Activated CD8-positive, alpha-beta memory T cell treated with anti-CD3 and anti-CD28 coated beads, Interleukin-2, amount 50 U/mL, for 1 hour (primary cell): Measurements from ENCODE around the gene ILKAP.
"Not testable (repeated sequence)": the region's sequence is repeated elsewhere in the genome, so short reads cannot be mapped to it uniquely, and the experiment has no call there.

Experiments used
- DNase-seq: peaks from one replicate; pipeline ENCODE4 v3.0.0-alpha.2; 2020; ENCODE audit errors: extremely low read depth

ILKAP gene

GRCh38 chr2:238202326-238203093 lies 985 bp downstream of the ILKAP start:
- DNase-seq = no peak

GRCh38 chr2:238190445-238190844 lies 13.1 kb downstream of the ILKAP start:
- DNase-seq = no peak

DNA sequence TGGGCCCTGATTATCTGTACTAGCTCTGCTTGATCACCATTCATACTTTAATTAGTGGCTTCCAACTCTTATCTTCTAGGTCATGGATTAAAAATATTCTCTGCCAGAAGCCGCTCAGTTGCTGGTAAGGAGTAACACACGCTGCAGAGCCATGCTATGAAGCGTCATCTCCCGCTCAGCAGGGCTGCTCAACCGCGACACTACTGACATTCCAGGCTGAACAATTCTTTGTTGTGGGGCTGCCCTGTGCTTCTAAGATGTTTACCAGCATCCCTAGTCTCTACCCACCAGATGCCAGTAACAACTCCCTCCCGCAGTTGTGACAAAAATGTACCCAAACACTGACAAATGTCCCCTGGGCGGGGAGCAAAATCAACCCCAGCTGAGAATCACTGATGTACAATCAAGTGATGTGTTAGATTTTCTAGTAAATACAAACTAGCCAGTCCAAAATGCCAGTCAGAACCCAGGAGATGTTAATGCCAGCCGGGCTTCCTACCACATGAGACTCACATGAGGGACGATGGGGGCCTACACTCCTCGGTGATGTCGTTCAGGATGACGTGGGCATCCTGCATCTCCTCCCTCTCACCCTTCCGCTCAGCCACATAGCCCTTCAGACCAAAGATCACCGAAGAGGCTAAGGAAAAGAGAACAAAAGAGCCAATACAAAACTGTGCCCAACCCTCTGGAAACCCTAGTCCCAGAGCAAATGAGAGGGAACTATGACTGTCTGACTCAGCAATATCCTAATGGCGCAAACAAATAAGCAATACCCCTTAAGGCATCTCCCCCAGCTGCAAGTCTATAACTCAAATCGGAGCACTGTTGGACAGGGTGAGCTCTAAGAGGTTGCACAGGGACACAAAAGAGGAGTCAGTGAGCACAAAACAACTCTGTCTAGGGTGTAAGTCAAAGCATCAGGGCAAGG lies 15.6 kb downstream of the ILKAP start:
- DNase-seq = no peak

- no peak for DNase-seq
Observed at GRCh38 chr2:238183821-238184220, 19.7 kb downstream of the ILKAP start.

DNA sequence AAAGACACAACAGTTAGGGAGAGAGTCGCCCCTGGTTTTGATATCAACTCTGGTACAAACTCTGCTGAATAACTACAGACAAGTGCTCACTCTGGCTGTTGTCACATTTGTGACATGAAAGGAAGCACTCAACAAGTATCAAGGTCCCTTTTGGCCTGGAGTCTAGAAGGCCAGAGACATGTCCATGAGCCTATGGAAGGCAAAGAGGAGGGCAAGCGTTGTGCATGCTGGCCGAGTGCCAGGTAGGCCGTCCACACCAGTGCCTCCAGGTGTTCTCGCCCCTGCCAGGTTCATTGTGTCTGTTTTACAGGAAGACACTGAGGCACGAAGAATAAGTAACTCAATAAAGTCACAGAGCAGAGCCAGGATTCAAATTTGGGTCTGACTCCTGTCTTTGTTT lies 21.1 kb downstream of the ILKAP start:
- DNase-seq = no peak

DNA sequence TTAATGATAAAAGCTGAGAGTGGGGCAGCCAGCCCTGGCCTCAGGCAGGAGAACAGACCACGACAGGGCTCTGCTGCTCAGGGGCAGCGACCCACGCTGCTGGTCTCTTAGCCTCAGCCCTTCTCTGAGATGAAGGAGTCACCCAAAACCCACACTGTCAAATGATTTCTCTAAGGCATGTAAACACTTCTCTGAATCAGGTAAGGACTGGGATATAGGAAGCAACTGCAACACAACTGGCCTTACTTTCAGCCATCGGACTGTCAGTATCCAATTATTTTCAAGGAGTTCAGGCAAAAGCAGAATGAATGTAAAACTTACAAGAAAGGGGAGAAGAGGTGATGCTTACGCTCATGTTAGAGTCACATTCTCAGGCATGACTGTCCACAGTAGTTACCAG lies 22.9 kb downstream of the ILKAP start:
- no peak for DNase-seq

- DNase-seq = no peak
Observed at GRCh38 chr2:238176613-238177012, 26.9 kb downstream of the ILKAP start.

GRCh38 chr2:238174701-238175100 lies 28.8 kb downstream of the ILKAP start:
- no peak for DNase-seq

- no peak for DNase-seq
Observed at GRCh38 chr2:238174291-238174690, 29.2 kb downstream of the ILKAP start.

GRCh38 chr2:238173692-238174091 lies 29.8 kb downstream of the ILKAP start:
- DNase-seq = no peak

- no peak for DNase-seq
Observed at GRCh38 chr2:238172439-238172838, 31.1 kb downstream of the ILKAP start.

- DNase-seq = no peak
Observed at GRCh38 chr2:238171575-238172187, 31.8 kb downstream of the ILKAP start.

DNA sequence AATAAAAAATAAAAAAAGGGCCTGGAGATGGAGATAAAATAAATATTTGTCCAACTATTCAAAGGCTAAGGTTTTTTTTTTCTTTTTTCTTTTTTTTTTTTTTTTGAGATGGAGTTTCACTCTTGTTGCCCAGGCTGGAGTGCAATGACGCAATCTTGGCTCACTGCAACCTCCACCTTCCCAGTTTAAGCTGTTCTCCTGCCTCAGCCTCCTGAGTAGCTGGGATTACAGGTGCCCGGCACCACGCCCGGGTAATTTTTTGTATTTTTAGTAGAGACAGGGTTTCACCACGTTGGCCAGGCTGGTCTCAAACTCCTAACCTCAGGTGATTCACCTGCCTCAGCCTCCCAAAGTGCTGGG lies 32.4 kb downstream of the ILKAP start:
- DNase-seq = not testable (repeated sequence)

DNA sequence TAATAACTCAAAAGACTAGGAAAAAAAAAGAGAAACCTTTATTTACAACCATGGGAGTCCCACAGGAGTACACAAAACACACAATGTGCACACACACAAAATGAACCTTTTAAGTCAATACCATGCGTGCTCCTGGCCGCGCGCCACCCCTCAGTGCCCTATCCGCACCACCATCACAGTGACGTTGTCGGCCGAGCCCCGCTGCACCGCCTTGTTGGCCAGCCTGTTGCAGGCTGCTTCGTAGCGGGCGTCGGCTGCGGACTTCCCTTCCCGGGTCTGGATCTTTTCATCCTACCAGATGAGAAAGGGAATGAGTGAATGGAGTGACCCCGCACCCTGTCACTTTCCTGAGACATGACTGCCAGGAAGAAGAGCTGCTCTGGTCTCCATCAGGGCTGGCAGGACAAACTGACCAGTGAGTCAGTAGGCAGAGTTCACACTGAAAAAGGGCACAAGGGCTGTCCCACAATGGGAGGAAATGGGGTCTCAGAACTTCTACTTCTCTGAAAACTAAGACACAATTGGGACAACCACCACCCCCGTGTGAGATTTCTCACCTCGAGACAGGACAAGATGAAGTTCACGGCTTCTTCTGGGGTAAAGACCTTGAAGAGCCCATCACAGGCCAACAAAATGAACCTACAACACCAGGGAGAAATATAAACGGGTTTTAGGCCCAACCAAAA lies 33.0 kb downstream of the ILKAP start:
- DNase-seq = no peak

GRCh38 chr2:238169708-238170251 lies 33.7 kb downstream of the ILKAP start:
- DNase-seq = no peak

GRCh38 chr2:238169048-238169707 lies 34.3 kb downstream of the ILKAP start:
- no peak for DNase-seq

DNA sequence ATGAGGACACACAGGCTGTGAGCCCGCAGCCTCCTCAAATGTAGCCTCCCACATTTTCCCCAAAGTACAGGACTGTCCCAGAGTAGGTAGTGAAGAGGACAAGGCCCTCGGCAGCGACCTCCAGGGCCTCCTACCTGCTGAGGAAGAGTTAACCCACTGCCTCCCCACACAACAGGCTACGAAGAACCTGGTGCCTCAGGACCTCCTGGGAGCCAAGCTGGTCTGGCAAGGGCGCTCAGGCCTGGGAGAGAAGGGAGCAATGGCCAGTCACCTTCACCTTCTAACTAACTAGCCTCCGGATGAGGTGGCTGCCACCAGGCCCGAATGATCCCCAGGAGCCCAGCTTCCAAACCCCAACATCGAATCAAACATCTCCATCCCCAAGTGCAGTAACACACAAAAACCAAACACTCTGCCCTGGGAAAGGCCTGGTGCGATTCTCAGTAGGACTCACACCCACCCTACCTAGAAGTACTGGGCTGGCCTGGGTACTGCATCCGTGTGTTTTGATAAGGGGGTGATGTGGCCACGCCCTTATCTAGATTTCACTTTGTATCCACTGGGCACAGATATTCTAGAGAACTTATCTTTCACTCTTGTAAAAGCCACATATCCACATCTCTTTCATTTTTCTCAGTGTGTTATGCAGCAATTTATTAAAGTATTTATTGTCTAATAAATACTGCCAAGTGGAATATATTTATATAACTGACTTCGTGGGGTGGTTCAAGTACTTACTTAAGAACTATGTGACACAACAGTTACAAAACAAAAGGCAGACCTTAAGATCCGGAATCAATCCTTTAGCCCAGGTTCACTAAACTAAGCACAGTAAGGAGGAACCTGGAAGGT lies 35.1 kb downstream of the ILKAP start:
- DNase-seq = no peak

GRCh38 chr2:238167761-238168160 lies 35.7 kb downstream of the ILKAP start:
- no peak for DNase-seq

DNA sequence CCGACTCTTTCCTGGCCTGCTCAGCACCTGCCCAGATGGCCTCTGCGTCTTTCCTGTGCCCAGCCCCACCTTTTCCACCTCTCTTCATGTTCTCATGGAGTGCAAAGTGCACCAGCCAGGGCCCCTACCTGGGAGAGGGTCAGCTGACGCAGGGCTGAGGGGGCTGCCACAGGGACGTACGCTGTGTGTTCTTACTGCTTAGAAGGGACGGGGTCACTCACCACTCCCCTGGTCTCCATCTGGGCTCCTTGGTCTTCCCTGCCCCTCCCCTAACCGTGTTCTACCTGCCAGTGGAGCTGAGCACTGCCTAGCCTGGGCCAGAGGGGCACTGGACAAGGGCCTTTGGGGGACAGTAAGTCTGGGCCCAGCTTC lies 36.2 kb downstream of the ILKAP start:
- DNase-seq = no peak
